PC-9 (cell line): ENCODE measurements around the gene ATE1. TPM values are rescaled to one million over a fixed set of nuclear protein-coding genes. Genes with fewer than 3 reads are reported as not detected.

Experiments
- BruUV-seq: library from RNA; stranded (reverse); fragments of 400-500 nt; replicated peaks from 2 replicates; lab custom pipeline; 2021; lab: Mats Ljungman, UMichigan
- CTCF ChIA-PET: fragments of 300-600 bp; sonication (Branson Sonifier 250); formaldehyde crosslinking; loops from one replicate; lab custom pipeline; 2022; ENCODE audit warnings: antibody characterized with exemption; lab: Charles Lee
- POLR2A ChIA-PET: fragments of 300-600 bp; sonication (Branson Sonifier 250); formaldehyde crosslinking; loops from one replicate; lab custom pipeline; 2022; ENCODE audit warnings: antibody characterized with exemption; ENCODE audit not compliant: unreplicated experiment; lab: Charles Lee
- DNase-seq, 2 experiments: peaks; one replicate each; pipeline versions ENCODE4 v3.0.0 to v3.0.0-alpha.2; 2015 to 2022; ENCODE audit warnings: mixed read lengths in 1 of 2
- H2AFZ ChIP-seq: fragments of 200-600 bp; sonication (generic); 2 replicates; pipeline ENCODE4 v1.8.1; 2017; ENCODE audit warnings: antibody characterized with exemption
- H3F3A ChIP-seq: fragments of 200-600 bp; sonication (generic); 2 replicates; pipeline ENCODE4 v1.8.1; 2017; ENCODE audit warnings: antibody characterized with exemption, mild to moderate bottlenecking, low read depth; ENCODE audit not compliant: insufficient read depth
- H3K27ac ChIP-seq: fragments of 200-600 bp; sonication (generic); 2 replicates; pipeline ENCODE4 v1.6.1; 2016; ENCODE audit warnings: mixed run types
- H3K27me3 ChIP-seq: fragments of 200-600 bp; sonication (generic); 2 replicates; pipeline ENCODE4 v1.6.1; 2016; ENCODE audit warnings: low read depth, mixed run types; ENCODE audit not compliant: insufficient read depth
- H3K36me3 ChIP-seq: fragments of 200-600 bp; sonication (generic); 2 replicates; pipeline ENCODE4 v1.6.1; 2016; ENCODE audit warnings: low read depth, mixed run types
- H3K4me1 ChIP-seq: fragments of 200-600 bp; sonication (generic); replicated peaks from 2 replicates; pipeline ENCODE4 v1.6.1; 2016; ENCODE audit warnings: mixed run types; ENCODE audit not compliant: insufficient read depth
- H3K4me2 ChIP-seq: fragments of 200-600 bp; sonication (generic); 2 replicates; pipeline ENCODE4 v1.6.1; 2017; ENCODE audit warnings: mixed run types
- H3K4me3 ChIP-seq: fragments of 200-600 bp; sonication (generic); 2 replicates; pipeline ENCODE4 v1.6.1; 2016; ENCODE audit warnings: mixed run types
- H3K79me2 ChIP-seq: fragments of 200-600 bp; sonication (generic); 2 replicates; pipeline ENCODE4 v1.6.1; 2017; ENCODE audit warnings: low read depth, mixed run types
- H3K9me2 ChIP-seq: fragments of 200-600 bp; sonication (generic); 2 replicates; pipeline ENCODE4 v1.8.1; 2017; ENCODE audit warnings: mild to moderate bottlenecking; ENCODE audit not compliant: insufficient read depth
- H3K9me3 ChIP-seq: fragments of 200-600 bp; sonication (generic); 2 replicates; pipeline ENCODE4 v1.8.1; 2016; ENCODE audit warnings: low read depth; ENCODE audit not compliant: insufficient read depth
- H4K20me1 ChIP-seq: fragments of 200-600 bp; sonication (generic); 2 replicates; pipeline ENCODE4 v1.8.1; 2017; ENCODE audit not compliant: insufficient read depth
- CTCF ChIP-seq: fragments of 200-600 bp; sonication (generic); conservative IDR thresholded peaks from 2 replicates; pipeline ENCODE4 v1.6.1; 2017; ENCODE audit warnings: mixed run types, antibody characterized with exemption, mild to moderate bottlenecking, moderate library complexity
- EZH2 ChIP-seq: fragments of 200-600 bp; sonication (generic); IDR thresholded peaks from 2 replicates; pipeline ENCODE4 v1.8.0; 2017; ENCODE audit warnings: antibody characterized with exemption, low read depth
- intact Hi-C: fragments of 100-400 bp; cut with micrococcal nuclease; formaldehyde crosslinking; loops from one replicate; pipeline ENCODE4 v1.10.0; 2022; ENCODE audit not compliant: unreplicated experiment
- total RNA-seq: library from RNA; stranded (reverse); gene quantifications from 2 replicates; pipeline ENCODE4 v1.2.3, GENCODE V29; 2021

The ATE1 gene
- total RNA-seq, 1 experiment from 2014 or later: 14.8 TPM

GRCh38 chr10:121812031-121812430 lies 115.8 kb downstream of the ATE1 start:
- Histone ChIP-seq H3K36me3 (no peaks in the 10 kb centered on the region), H3K4me2 (no peak overlapping the region), H3K4me3 (no peak overlapping the region), H3K27me3 (no peaks in the 10 kb centered on the region), H3K79me2 (no peaks in the 10 kb centered on the region), H3K9me2 (no peaks in the 10 kb centered on the region), H3F3A (no peaks in the 10 kb centered on the region), H2AFZ (no peak overlapping the region), H3K27ac (no peak overlapping the region), H3K4me1 (no peaks in the 10 kb centered on the region), H4K20me1 (no peaks in the 10 kb centered on the region), H3K9me3 (no peaks in the 10 kb centered on the region)
- POLR2A ChIA-PET: no interaction called here
- CTCF ChIA-PET: no interaction called here
- no TSS peak for BruUV-seq
- no peak for DNase-seq
- TF ChIP-seq EZH2: no peak
- TF ChIP-seq CTCF: no peak
- intact Hi-C loops: no loop called here

GRCh38 chr10:121811386-121811785 lies 116.4 kb downstream of the ATE1 start:
- H3K4me3 ChIP-seq: no peak overlapping the region
- ChIA-PET CTCF (no interaction called here), POLR2A (no interaction called here)
- no peak overlapping the region for H3K27ac ChIP-seq
- no peaks in the 10 kb centered on the region for H3K9me2 ChIP-seq
- no peaks in the 10 kb centered on the region for H3K9me3 ChIP-seq
- intact Hi-C loops: no loop called here
- H3K79me2 ChIP-seq: no peaks in the 10 kb centered on the region
- H2AFZ ChIP-seq: no peak overlapping the region
- H3K27me3 ChIP-seq: no peaks in the 10 kb centered on the region
- no peaks in the 10 kb centered on the region for H3K4me1 ChIP-seq
- no peak overlapping the region for H3K4me2 ChIP-seq
- no peaks in the 10 kb centered on the region for H4K20me1 ChIP-seq
- no peak for DNase-seq
- TF ChIP-seq CTCF (no peak), EZH2 (no peak)
- BruUV-seq: no TSS peak
- H3K36me3 ChIP-seq: no peaks in the 10 kb centered on the region
- no peaks in the 10 kb centered on the region for H3F3A ChIP-seq

GRCh38 chr10:121808835-121809234 lies 119.0 kb downstream of the ATE1 start:
- TF ChIP-seq CTCF: no peak
- no peak for TF ChIP-seq EZH2
- intact Hi-C loops: no loop called here

More at GRCh38 chr10:121808835-121809234, 119.0 kb downstream of the ATE1 start:
- BruUV-seq: no TSS peak
- Histone ChIP-seq H3K9me2 (no peaks in the 10 kb centered on the region), H3K4me3 (no peak overlapping the region), H4K20me1 (no peaks in the 10 kb centered on the region), H3K36me3 (no peaks in the 10 kb centered on the region), H3K9me3 (no peaks in the 10 kb centered on the region), H2AFZ (no peak overlapping the region), H3K4me1 (no peaks in the 10 kb centered on the region), H3K27ac (no peak overlapping the region), H3K27me3 (no peaks in the 10 kb centered on the region), H3F3A (no peaks in the 10 kb centered on the region), H3K79me2 (no peaks in the 10 kb centered on the region), H3K4me2 (no peak overlapping the region)
- POLR2A ChIA-PET: no interaction called here
- DNase-seq: no peak
- CTCF ChIA-PET: no interaction called here
